NT2/D1 (cell line): ENCODE measurements around the gene IGLON5.

ENCODE experiments used
- SUZ12 ChIP-seq: IDR thresholded peaks from 2 replicates; pipeline ENCODE4 v1.6.1; 2011; ENCODE audit not compliant: insufficient read length, insufficient read depth; ENCODE audit errors: extremely low read depth
- YY1 ChIP-seq: IDR thresholded peaks from 2 replicates; pipeline ENCODE4 v1.6.1; 2011; ENCODE audit not compliant: insufficient read length, insufficient read depth
- ZNF274 ChIP-seq: IDR thresholded peaks from 2 replicates; pipeline ENCODE4 v1.6.1; 2011; ENCODE audit warnings: mild to moderate bottlenecking, low read depth, low read length

- no peak for TF ChIP-seq YY1
- no peak for TF ChIP-seq ZNF274
- no peak for TF ChIP-seq SUZ12
Measured at GRCh38 chr19:51371186-51371690, 59.8 kb downstream of the IGLON5 start.
